Stimulated activated naive CD4-positive, alpha-beta T cell treated with Interleukin-2 at 50 U/mL for 16 hours (primary cell): Measurements from ENCODE around the gene SELL.
"Not testable (repeated sequence)": the region's sequence is repeated elsewhere in the genome, so short reads cannot be mapped to it uniquely, and the experiment has no call there.

Experiments
- DNase-seq: peaks from one replicate; lab custom pipeline; 2025; lab: John Stamatoyannopoulos, UW

The SELL gene

DNA sequence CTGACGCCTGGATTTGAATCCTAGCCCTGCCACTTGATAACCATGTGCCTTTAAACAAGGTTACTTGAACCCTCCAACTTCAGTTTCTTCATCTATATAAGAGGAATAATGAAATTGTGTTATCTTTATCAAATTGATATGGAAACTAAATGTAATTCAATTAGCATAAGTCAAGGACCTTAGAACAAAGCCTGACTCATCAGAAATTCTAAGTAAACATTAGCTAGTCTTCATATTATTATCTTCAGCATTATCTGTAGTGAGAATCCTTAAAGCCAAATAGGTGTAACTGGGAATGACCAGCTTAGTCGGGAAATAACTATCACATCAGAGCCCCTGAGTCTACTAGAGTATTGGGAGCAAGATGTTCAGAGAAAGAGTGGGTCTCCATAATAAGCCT, 6.6 kb downstream of the SELL start:
- DNase-seq, result no peak

DNA sequence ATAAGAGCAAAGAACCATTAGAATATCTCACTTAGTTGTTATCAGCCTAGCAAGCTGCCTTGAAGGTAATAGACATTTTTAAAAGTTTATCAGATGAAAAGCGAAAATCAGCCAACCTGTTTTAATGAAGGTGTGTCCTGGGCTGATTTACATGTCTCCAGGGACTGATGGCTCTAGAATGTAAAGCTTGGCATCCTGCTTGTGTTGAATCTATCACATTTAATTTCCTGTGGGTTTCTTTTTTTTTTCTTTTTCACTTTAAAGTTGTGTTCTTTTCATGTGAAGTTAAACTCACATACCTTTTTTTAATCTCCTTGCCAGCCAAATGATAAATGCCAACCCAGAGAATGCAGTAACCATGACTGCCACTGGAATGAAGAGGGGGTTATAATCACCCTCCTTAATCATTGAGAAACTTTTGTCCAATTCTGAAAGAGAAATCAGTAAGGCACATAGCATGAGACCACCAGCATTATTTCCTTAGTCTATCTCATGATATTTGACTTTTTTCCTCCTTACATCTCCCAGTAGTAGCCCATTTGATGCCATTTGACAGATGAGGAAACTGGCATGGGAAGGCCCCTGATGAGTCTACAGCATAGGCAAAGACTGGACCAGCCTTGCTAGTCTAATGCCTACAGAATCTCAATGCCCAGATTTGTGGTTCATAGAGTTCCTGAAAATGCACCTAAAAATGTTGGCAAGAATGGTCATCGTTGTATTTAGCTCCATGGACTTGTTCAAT, 10.0 kb downstream of the SELL start:
- no peak for DNase-seq

DNA sequence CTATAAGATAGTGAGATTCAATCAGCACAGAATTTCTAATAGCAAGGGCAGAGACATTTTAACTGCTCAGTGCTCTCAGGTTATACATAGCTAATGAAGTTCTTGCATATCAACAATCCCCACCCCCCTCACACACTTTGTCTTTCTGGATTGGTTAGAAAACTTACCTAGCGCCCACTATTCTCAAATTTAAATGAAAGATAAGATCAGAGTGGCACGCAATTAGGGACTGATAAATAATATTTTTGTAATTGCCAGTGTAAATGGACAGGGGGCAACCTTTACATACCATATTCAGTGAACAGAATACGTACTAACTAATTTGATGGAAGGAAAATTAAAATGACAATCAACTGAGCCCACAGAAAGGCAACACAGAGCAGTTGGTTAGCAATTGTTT, 11.7 kb downstream of the SELL start:
- DNase-seq, result no peak

DNA sequence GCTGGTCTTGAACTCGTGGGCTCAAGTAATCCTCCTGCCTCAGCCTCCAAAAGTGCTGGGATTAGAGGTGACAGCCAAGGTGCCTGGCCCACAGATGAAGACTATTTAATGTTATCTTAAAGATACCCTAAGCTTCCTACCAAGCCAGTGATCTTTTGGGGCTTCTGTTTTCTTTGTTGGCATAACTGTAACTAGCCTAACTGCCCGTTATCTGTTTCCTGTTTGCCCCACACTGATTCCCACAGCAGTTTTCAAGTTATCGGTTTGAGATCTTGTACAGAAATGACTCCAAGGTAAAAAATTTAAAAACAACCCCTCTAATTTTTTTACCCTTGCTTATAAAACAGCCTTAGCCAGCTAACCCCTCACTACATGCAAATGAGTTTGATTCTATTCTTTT, 12.4 kb downstream of the SELL start:
- DNase-seq, result no peak

DNA sequence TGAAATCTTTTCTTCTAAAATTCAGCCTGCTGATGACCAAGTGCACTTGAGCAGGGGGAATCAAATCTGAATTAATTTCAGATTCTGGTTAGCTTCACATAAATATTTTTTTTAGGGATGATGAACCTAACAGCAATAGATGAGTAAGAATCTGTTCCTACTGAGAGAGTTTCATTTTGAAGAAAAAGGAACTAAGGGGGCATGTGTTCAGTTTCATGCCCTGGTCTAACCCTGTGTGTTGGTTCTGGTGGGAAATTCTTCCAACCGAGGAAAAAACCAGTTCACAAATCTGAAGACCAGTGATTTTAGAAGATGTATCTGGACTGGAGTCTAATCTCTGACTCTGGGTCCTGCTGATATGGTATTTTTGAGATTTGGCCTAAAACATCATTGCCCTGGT, 13.7 kb downstream of the SELL start:
- no peak for DNase-seq

DNA sequence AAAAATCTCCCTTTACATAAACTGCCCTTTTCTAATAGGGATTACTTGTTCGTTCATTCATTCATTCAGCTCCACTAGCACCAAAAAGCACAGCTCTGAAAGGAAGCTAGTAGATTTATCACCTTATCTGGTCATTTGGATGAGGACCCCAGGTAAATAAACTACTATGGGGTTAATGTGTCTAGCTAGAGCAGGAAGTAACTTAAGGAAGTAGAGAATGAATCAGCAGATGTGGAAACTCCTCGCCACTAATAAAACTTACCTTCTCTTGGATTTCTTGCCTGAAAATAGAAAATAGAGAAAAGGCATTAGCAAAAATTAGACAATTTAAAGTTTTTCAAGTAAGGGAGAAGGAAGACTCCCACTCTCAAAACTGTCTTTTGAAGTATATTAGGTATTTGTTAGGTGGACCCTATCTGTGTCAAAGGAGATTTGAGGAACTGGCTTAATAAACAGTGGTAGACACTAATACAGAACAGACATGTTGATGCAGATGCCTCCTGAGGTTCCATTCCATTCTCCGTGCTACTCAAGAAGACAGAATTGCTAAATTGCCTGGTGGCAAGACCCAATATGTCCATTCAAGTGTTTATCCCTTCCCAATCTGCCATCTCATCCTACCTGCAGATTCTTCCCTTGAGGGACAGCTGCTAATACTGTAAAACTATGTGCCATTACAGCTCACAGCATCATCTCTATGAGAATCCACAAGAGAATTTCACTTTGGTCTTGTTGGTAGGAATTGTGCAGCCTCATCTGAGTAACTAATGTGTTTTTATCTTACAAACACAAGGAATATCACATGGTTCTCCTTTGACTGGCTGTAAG, 14.9 kb downstream of the SELL start:
- no peak for DNase-seq

DNA sequence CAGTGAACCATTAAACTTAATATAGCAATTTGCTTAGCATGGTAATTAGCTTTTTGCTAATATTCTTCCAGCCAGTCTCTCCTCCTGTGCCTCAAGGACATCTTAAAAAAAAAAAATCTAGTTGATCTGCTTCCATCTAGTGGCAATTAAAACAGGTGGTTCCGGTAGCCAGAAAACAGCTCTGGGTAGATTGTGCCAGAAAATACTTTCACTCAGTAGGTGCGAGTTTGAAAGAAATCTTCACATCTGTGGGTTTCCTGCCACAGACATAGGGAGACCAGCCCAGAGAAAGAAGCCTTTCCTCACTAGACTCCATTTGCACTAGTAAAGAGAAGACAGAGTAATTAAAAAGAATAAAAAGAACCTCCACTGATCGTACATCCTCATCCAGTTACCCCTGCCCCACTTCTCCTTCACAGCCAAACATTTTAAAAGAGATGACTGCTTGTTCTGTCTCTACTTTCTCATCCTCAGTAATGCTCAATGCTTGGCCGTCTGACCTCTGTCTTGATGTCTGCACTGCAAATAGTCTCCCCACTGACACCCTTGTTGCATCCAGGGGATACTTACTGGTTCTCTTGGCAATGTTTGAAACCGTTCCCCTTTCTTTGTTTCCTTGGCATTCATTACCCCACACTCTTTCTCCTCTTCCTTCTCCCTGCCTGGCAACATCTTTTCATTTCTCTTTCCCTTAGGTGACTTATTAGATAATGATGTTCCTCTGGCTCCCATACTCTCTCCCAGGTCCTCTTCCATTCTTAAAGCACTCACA, 16.9 kb downstream of the SELL start:
- no peak for DNase-seq

DNA sequence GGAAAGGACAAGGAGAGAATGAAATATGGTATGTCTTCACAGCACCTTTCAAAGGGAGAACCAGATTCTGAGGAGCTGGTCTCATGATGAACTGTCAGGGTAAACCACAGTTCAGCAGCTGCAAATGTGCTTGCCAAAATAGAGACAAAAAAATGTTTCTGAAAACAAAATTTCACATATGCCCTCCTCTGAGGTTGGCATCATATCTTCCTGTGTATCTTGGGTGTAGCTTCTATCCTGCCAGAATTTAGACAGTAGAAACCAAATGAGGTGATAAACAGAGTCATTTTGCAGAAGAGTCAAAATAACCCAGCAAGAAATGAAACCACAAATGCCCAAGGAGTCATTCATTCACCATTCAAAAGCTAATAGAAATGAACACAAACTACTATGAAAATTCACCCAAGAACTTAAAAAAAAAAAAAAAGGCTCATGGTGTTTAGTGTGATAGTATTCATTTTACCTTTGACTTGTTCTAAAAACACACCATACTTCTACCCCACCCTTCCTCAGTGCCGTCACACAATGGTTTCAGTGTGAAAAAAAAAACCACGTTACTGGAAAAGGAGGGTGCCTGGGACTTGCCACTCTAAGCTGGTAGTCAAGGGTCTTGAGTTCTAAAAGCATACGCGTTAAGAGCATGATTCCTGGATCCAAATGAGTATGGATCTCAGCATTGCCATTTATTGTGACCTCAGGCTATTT, 18.5 kb downstream of the SELL start:
- DNase-seq, result no peak

DNA sequence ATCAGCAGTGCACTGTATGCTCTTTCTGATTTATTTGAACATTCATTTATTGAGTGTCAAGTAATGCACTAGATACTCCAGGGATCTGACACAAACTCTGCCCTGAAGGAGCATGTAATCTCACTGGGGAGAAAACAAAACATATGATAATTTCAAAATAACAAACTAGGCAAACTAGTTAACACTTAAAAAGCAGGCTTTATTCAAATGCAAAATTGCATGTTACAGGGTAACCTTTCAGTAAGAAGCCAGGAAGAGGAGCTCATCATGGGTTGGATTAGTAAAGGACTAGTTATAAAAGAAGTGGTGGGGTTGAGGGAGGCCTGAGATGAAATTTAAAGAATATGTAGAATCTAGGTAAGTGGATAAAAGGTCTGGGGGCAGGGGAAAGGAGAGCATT, 20.9 kb downstream of the SELL start:
- DNase-seq, result no peak

DNA sequence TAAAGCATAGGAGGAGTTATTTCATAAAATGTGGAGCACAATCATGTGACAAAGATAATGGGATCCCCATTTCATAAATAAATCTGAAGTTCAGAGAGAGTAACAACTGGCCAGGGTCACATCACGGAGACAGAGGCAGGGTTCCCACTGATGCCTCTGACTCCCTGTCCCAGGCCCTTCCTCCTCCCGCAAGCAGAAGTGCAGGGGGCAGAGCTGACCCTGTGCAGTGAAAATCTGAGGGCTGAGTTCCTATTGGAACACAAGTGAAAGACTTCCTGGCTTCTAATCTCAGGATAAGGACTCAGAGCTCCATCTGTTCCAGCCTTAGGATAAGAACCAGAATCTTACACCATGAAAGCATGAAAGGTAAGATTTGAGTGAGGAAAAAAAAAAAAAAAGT, 22.0 kb downstream of the SELL start:
- no peak for DNase-seq

DNA sequence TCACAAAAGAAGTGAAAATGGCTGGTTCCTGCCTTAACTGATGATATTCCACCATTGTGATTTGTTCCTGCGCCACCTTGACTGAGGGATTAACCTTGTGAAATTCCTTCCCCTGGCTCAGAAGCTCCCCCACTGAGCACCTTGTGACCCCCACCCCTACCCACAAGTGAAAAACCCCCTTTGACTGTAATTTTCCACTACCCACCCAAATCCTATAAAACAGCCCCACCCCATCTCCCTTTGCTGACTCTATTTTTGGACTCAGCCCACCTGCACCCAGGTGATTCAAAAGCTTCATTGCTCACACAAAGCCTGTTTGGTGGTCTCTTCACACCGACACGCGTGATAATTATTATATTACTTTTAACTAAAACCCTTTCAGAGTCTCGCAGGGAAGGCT, 23.0 kb downstream of the SELL start:
- DNase-seq, result not testable (repeated sequence)

DNA sequence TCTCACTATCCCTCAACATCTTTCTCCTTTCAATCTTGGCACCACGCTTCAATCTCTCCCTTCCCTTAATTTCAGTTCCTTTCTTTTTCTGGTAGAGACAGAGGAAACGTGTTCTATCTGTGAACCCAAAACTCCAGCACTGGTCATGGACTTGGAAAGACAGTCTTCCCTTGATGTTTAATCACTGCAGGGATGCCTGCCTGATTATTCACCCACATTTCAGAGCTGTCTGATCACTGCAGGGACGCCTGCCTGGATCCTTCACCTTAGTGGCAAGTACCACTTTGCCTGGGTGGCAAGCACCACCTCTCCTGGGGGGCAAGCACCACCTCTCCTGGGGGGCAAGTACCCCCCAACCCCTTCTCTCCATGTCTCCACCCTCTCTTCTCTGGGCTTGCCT, 27.8 kb downstream of the SELL start:
- no peak for DNase-seq

DNA sequence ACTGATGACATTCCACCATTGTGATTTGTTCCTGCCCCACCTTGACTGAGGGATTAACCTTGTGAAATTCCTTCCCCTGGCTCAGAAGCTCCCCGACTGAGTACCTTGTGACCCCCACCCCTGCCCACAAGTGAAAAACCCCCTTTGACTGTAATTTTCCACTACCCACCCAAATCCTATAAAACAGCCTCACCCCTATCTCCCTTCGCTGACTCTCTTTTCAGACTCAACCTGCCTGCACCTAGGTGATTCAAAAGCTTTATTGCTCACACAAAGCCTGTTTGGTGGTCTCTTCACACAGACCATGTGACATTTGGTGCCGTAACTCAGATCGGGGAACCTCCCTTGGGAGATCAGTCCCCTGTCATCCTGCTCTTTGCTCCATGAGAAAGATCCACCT, 28.3 kb downstream of the SELL start:
- not testable (repeated sequence) for DNase-seq

DNA sequence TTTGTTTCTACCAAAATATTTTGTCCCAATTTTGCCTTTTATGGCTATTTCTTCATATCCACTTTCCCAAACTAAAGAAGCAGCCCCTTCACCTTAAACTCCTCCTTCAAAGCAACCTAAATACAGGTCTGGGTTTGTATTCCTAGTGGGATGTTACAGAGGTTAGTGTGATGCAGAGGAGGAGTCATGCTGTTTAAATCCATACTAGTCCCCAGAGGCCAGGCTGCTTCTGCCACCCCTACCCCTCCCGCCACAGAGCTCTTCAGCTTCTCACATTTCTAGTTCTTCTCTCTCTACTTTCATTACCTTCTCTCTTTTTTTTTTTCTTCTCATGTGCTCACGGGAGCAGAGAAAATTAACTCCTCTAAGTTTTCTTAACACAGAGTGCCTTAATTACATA, 29.3 kb downstream of the SELL start:
- DNase-seq, result no peak

DNA sequence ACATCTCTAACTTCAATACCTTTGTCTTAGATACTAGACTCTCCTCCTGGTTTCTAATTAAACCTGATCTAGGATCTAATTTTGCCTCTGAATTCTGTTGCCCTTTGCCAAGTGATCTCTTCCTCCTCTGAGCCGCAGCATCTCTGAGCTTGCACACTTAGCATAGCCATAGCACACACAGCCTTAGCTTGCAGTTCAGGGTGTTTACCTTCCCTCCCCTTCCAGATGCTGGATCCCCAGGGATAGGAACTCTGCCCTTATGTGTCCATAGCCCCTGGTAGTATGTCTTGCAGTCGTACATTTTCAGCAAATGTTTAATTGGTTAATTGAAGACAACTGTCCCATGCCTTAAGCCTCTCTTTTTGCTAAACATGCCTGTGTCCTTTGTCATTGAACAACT, 30.3 kb downstream of the SELL start:
- no peak for DNase-seq

DNA sequence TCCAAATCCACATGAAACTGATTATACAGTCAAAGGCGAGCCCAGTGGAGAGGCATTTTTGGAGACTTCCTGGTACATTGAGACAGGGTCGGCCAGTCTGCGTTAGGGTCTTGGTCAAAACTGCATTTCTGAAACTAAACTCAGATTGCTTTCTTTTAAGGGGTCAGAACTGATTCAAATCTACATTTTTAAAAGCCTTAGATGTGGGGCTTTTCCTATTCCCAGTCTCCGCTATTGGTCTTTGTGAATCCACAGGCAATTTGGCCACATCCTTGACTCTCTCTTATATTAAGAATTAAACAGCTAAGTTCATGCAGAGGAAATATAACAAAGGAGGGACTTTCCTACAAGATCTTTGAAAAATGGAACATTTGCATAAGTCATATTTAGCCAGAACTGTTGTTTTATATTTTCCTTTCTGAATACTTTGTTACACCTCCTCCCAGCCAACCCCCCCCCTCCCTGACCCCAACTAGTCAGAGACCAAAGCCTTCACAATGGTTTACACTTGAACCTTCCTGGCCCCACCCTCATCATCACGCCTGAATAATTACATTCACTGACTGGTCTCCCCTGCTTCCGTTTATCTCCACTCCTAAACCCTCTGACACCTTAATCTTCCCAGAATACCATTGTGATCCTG, 30.9 kb downstream of the SELL start:
- DNase-seq, result peak; percentile 68

DNA sequence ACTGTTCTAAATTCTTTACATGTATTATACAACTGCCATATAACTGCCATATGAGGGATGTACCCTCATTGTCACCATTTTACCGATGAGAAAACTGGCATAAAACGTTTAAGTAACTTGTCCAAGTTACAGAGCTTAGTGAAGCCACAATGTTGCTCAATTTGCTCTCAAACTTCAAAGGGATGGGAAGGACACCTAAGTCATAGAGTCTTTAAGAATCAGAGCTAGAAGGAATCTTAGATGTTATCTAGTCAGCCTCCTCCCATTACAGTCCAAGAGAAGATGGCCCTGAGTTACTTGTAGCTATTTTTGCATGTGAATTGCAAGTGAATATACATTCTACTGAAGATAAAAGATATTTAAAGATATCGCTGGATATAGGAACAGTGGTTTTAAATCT, 31.7 kb downstream of the SELL start:
- no peak for DNase-seq

DNA sequence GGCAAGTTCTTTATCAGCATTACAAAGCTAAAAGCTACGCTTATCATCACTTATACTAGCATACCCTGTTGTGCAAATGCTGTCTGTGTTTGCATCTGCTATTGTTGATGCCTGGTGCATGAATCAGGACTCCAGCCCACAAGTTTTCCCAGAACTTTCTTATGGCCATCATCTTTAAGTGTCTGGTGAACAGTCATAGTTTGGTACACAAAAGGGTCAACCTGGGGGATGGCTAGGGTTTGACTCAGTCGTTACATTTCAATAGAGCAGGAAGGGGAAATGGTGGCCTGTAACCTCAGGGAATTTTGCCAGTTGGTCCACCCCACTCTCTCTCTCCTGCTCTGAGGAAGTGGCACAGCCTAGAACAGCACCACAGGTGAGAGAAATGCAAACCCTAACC, 35.4 kb downstream of the SELL start:
- no peak for DNase-seq

DNA sequence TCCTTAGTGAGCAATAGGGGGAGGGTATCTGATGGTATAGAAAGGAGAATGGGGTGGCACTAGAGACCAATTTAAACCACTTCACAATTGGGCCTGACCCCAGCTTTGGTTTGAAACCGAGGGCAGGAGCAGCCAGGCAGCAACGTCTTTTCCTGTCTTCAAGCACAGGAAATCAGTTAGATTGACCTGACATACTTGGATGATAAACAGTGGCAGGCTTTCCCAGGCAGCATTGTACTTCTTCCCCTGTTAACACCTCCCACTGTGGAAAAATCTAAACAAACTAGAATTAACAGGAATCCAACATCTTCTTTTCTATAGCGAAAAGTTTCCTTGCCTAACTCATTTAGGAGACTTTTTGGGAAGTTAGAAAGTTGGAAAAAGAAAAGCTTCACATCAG, 40.6 kb downstream of the SELL start:
- no peak for DNase-seq

DNA sequence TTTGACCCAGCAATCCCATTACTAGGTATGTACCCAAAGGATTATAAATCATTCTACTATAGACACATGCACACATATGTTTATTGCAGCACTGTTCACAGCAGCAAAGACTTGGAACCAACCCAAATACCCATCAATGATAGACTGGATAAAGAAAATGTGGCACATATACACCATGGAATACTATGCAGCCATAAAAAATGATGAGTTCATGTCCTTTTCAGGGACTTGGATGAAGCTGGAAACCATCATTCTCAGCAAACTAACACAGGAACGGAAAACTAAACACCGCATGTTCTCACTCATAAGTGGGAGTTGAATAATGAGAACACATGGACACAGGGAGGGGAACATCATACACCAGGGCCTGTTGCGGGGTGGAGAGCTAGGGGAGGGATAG, 41.2 kb downstream of the SELL start:
- DNase-seq, result not testable (repeated sequence)

DNA sequence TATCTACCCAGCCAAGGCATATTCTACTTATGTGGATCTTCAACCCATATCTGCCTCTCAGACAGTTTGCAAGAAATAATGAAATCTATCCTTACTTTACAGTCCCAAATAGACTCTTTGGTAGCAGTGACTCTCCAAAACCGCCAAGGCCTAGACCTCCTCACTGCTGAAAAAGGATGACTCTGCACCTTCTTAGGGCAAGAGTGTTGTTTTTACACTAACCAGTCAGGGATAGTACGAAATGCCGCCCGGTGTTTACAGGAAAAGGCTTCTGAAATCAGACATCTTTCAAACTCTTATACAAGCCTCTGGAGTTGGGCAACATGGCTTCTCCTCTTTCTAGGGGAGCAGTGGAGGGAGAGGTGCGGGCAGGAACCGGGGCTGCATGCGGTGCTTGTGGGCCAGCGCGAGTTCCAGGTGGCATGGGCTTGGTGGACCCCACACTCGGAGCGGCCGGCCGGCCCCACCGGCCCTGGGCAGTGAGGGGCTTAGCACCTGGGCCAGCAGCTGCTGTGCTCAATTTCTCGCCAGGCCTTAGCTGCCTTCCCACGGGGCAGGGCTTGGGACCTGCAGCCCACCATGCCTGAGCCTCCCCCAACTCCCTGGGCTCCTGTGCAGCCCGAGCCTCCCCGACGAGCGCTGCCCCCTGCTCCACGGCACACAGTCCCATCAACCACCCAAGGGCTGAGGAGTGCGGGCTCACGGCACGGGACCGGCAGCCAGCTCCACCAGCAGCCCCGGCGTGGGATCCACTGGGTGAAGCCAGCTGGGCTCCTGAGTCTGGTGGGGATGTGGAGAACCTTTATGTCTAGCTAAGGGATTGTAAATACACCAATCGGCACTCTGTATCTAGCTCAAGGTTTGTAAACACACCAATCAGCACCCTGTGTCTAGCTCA, 43.5 kb downstream of the SELL start:
- DNase-seq, result not testable (repeated sequence)
